ENCODE results near the gene EPHA3. TPM values are rescaled to one million over a fixed set of nuclear protein-coding genes. Genes with fewer than 3 reads are reported as not detected.

EPHA3 gene
- total and polyA plus RNA-seq, 2 donors (not counting 3 experiments of a cell fraction or from before 2014, with no cell fraction given), result not detected

- Histone ChIP-seq H3K27me3 (ENCODE audit: control insufficient read depth in 2 of 2, insufficient read depth in 2 of 2, low read length in 2 of 2) (no peaks in the 10 kb centered on the region), H3K79me2 (ENCODE audit: control insufficient read depth, insufficient read depth, low read length) (no peaks in the 10 kb centered on the region), H3K36me3 (ENCODE audit: control insufficient read depth in 2 of 2, extremely low read depth in 1 of 2, insufficient read depth in 2 of 2, low read length in 2 of 2) (no peaks in the 10 kb centered on the region), H3K9ac (replicated peaks; ENCODE audit: extremely low read depth, insufficient read depth, low read length) (no peak overlapping the region), H4K20me1 (replicated peaks; ENCODE audit: control insufficient read depth, extremely low read depth, insufficient read depth, low read length) (no peaks in the 10 kb centered on the region), H3K9me1 (replicated peaks; ENCODE audit: control insufficient read depth, extremely low read depth, insufficient read depth, low read length) (no peaks in the 10 kb centered on the region), H3K27ac (ENCODE audit: insufficient read depth, low read depth, low read length) (no peak overlapping the region), H3K9me3 (replicated peaks; ENCODE audit: control insufficient read depth, insufficient read depth, low read length) (no peaks in the 10 kb centered on the region), H3K4me2 (ENCODE audit: insufficient read depth, low read length) (no peak overlapping the region), H2AFZ (ENCODE audit: low read depth, low read length) (no peak overlapping the region), H3K4me1 (ENCODE audit: control insufficient read depth, extremely low read depth, insufficient read depth, low read length) (no peaks in the 10 kb centered on the region), H3K4me3 (replicated peaks in 1 of 3; ENCODE audit: insufficient read depth in 1 of 3, low read depth in 1 of 3, low read length in 3 of 3) (no peak overlapping the region)
- dilution Hi-C loops (cut with MboI; ENCODE audit: extremely low pct_ligation_motif_present, low sequenced_read_pairs), result no loop called here
- FAIRE-seq (no peak), DNase-seq (ENCODE audit: low read depth, low spot score) (no peak)
- intact Hi-C loops (cut with micrococcal nuclease), result no loop called here
- no peak for TF ChIP-seq CTCF (IDR thresholded peaks at IDR 0.05; ENCODE audit: extremely low read depth in 1 of 2, insufficient read depth in 1 of 2, low read depth in 1 of 2, low read length in 2 of 2)
- TF ChIP-seq POLR2AphosphoS5 (IDR thresholded peaks at IDR 0.05; ENCODE audit: insufficient read depth, low read depth, low read length), result no peak
- TF ChIP-seq GATA2 (IDR thresholded peaks at IDR 0.05; ENCODE audit: insufficient read depth, insufficient read length, low read depth, low read length), result no peak
- no peak for TF ChIP-seq POLR2A (IDR thresholded peaks at IDR 0.05; ENCODE audit: low read depth, low read length)
- TF ChIP-seq FOS (IDR thresholded peaks at IDR 0.05; ENCODE audit: borderline replicate concordance, insufficient read depth, low read length), result no peak
- no peak for TF ChIP-seq EZH2 (IDR thresholded peaks at IDR 0.05; ENCODE audit: borderline replicate concordance, low read depth, low read length, severe bottlenecking)
- TF ChIP-seq MYC (IDR thresholded peaks at IDR 0.05; ENCODE audit: low read depth, low read length), result no peak
- no peak for TF ChIP-seq MAX (IDR thresholded peaks at IDR 0.05; ENCODE audit: insufficient read depth, insufficient read length)
- TF ChIP-seq JUN (IDR thresholded peaks at IDR 0.05; ENCODE audit: borderline replicate concordance, insufficient read depth, insufficient read length, low read depth), result no peak
- ChIA-PET POLR2A (no interaction called here), CTCF (no interaction called here)
- no TSS peak for BruUV-seq (replicated peaks)
Observed at GRCh38 chr3:89164774-89165173, 57.4 kb downstream of the EPHA3 start.
